ENCODE results near the gene TPH2.

DNA sequence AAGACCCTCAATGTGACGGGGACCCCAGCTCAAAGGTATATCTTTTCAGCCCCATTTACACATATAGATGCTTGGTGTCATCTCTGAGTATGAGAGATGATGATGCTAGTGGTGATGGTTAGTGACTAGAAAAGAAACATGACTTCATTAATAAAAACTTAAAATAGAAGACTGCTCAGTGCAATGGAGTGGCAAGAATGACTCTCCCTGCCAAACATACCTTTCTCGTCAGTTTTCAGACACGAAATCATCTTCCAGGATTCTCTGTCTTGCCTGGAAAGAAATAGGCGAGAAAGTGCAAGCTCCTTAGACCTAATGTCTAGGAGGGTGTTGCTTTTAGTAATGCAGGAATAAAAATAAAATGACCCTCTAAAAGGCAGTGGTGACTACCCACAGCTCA, 71.7 kb downstream of the TPH2 start:
- TF ChIP-seq, protein P1, sequence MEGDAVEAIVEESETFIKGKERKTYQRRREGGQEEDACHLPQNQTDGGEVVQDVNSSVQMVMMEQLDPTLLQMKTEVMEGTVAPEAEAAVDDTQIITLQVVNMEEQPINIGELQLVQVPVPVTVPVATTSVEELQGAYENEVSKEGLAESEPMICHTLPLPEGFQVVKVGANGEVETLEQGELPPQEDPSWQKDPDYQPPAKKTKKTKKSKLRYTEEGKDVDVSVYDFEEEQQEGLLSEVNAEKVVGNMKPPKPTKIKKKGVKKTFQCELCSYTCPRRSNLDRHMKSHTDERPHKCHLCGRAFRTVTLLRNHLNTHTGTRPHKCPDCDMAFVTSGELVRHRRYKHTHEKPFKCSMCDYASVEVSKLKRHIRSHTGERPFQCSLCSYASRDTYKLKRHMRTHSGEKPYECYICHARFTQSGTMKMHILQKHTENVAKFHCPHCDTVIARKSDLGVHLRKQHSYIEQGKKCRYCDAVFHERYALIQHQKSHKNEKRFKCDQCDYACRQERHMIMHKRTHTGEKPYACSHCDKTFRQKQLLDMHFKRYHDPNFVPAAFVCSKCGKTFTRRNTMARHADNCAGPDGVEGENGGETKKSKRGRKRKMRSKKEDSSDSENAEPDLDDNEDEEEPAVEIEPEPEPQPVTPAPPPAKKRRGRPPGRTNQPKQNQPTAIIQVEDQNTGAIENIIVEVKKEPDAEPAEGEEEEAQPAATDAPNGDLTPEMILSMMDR (conservative IDR thresholded peaks at IDR 0.05), result no peak
- TF ChIP-seq EZH2 (IDR thresholded peaks at IDR 0.05; ENCODE audit: low read depth), result no peak

All from PC-9 (cell line).